Ovary (tissue), 9 donors: Measurements from ENCODE around the gene TBC1D3B. TPM values are rescaled to one million over a fixed set of nuclear protein-coding genes. Genes with fewer than 3 reads are reported as not detected.

Source experiments
- DNase-seq, 5 donors: peaks; one replicate each; pipeline ENCODE4 v3.0.0-alpha.2; 2019 to 2020
- H3K27ac ChIP-seq, 2 donors: fragments of 200-600 bp; one replicate each; pipeline versions ENCODE4 v1.5.1 to v1.8.0; 2019 to 2022
- H3K27me3 ChIP-seq: fragments of 200-600 bp; one replicate; pipeline ENCODE4 v1.8.0; 2022
- H3K36me3 ChIP-seq: fragments of 200-600 bp; sonication (generic); one replicate; pipeline ENCODE4 v1.5.1; 2019
- H3K4me1 ChIP-seq: one replicate; pipeline ENCODE4 v1.8.1; 2013; ENCODE audit warnings: mild to moderate bottlenecking, moderate library complexity; ENCODE audit not compliant: insufficient read depth
- H3K4me3 ChIP-seq: fragments of 200-600 bp; sonication (generic); one replicate; pipeline ENCODE4 v1.5.1; 2017
- H3K9me3 ChIP-seq, 2 donors: fragments of 200-600 bp in 1 of 2; sonication (generic) in 1 of 2; one replicate each; pipeline versions ENCODE4 v1.5.1 to v1.8.1; 2013 to 2019; ENCODE audit warnings: mild to moderate bottlenecking in 1 of 2, moderate library complexity in 1 of 2
- CTCF ChIP-seq, 3 donors: fragments of 450-650 bp in 2 of 3; fragments of 200-600 bp in 1 of 3; IDR thresholded peaks; one replicate each; pipeline versions ENCODE4 v1.5.1 to v1.8.0; 2016 to 2022; ENCODE audit warnings: antibody characterized with exemption in 3 of 3, mild to moderate bottlenecking in 1 of 3
- EP300 ChIP-seq: sonication (generic); formaldehyde crosslinking; IDR thresholded peaks from one replicate; pipeline ENCODE4 v1.6.1; 2017; ENCODE audit warnings: antibody characterized with exemption
- POLR2A ChIP-seq: fragments of 450-650 bp; IDR thresholded peaks from one replicate; pipeline ENCODE4 v1.6.1; 2017; ENCODE audit warnings: antibody characterized with exemption, mild to moderate bottlenecking, moderate library complexity
- WGBS, 3 donors: extraction: QIAGEN DNeasy Blood & Tissue Kit in 1 of 3; methylation state at CpG; one replicate each; pipeline versions ENCODE4 v1.1.5 to v1.1.7; 2013 to 2017; 5-methylcytosine and 5-hydroxymethylcytosine counted together
- intact Hi-C, 4 donors: fragments of 100-400 bp; cut with DNase I; formaldehyde crosslinking; loops; one replicate each; pipeline versions ENCODE4 v1.11.0 to v1.15.1; 2022 to 2023
- polyA plus RNA-seq, 2 donors: library from polyadenylated mRNA; stranded (reverse); fragments of 200-250 nt in 1 of 2; fragments of 350-450 nt in 1 of 2; fragmentation: Illumina TruSeq in 1 of 2; extraction: RNeasy Lipid Tissue Mini Kit (QIAGEN cat#74804) in 1 of 2; gene quantifications; one replicate each; pipeline ENCODE4 v1.2.3, GENCODE V29; 2013 to 2014
- total RNA-seq, 7 donors: library from RNA; depleted of rRNA in 2 of 7; stranded (reverse); fragments of >200 nt in 2 of 7; fragmentation: NEBNext Ultra II Directional in 3 of 7; extraction: Animal tissue kit (Norgen Biotek cat#: 25700) in 3 of 7; gene quantifications; one replicate each; pipeline versions ENCODE4 v1.1.0 to v1.2.4, GENCODE V29; 2016 to 2023
- donor health status: DM: no; HTN: no; CAD: no; lungs with moderate emphysema.
- donor health status: DM: no; HTN: no; CAD: no.
- donor health status: Bipolar disorder and iron deficiency.
- donor health status: DM: yes; HTN: yes; CAD: no.
- donor health status: DM: no; HTN: no; CAD: no.
- donor health status: DM: yes; HTN: yes; CAD: no.

TBC1D3B gene
- total and polyA plus RNA-seq, 9 donors = 1.1 to 11.5 (median 4.5) TPM; not detected in 1

- DNase-seq = no peak
- no peaks in the 10 kb centered on the region for H3K36me3 ChIP-seq
- no peak overlapping the region for H3K27ac ChIP-seq
- intact Hi-C loops = no loop called here
- H3K4me1 ChIP-seq = no peaks in the 10 kb centered on the region
- H3K4me3 ChIP-seq = no peak overlapping the region
- no peaks in the 10 kb centered on the region for H3K27me3 ChIP-seq
- no peak for TF ChIP-seq EP300
- no peak for TF ChIP-seq POLR2A
- TF ChIP-seq CTCF (IDR thresholded peaks at IDR 0.05) = no peak
- H3K9me3 ChIP-seq = no peaks in the 10 kb centered on the region
- 17 to 25% (median 22%) methylated on average over 5 of the region's 5 CpGs for WGBS, 3 donors
These were observed 58.7 kb downstream of the TBC1D3B start for GRCh38 chr17:36117505-36118382.

Other genes with a start within 250 kb of the TBC1D3B start
- not detected for gene RDM1, start 245.9 kb downstream of the TBC1D3B start, total RNA-seq
- under 1 TPM in 1 of 2 donors, not detected in 1; 0.33 TPM for gene RDM1, start 245.9 kb downstream of the TBC1D3B start, polyA plus RNA-seq
- gene LYZL6, start 232.9 kb downstream of the TBC1D3B start, total RNA-seq = not detected
- not detected for gene LYZL6, start 232.9 kb downstream of the TBC1D3B start, polyA plus RNA-seq
- under 1 TPM in 2 of 7 donors, not detected in 5; 0.11 to 0.26 TPM for gene CCL16, start 195.1 kb downstream of the TBC1D3B start, total RNA-seq
- under 1 TPM; 0.17 to 0.90 TPM for gene CCL16, start 195.1 kb downstream of the TBC1D3B start, polyA plus RNA-seq
- 10 to 100 TPM in 4 of 7 donors, 1 to 10 TPM in 3; 3.3 to 64.8 (median 11.7) TPM for gene CCL14, start 189.9 kb downstream of the TBC1D3B start, total RNA-seq
- 100 to 1,000 TPM in 1 of 2 donors, 10 to 100 TPM in 1; 37.4 to 411 TPM for gene CCL14, start 189.9 kb downstream of the TBC1D3B start, polyA plus RNA-seq
- under 1 TPM in 1 of 7 donors, not detected in 6; 0.48 TPM for gene CCL15, start 175.1 kb downstream of the TBC1D3B start, total RNA-seq
- not detected for gene CCL15, start 175.1 kb downstream of the TBC1D3B start, polyA plus RNA-seq
- 1 to 10 TPM in 3 of 7 donors, under 1 TPM in 2, not detected in 2; 0.81 to 9.2 (median 2.3) TPM for gene CCL23, start 158.7 kb downstream of the TBC1D3B start, total RNA-seq
- gene CCL23, start 158.7 kb downstream of the TBC1D3B start, polyA plus RNA-seq = 1 to 10 TPM; 3.7 to 3.9 TPM
- 10 to 100 TPM in 1 of 7 donors, under 1 TPM in 3, not detected in 3; 0.20 to 28.4 (median 0.38) TPM for gene CCL18, start 112.4 kb downstream of the TBC1D3B start, total RNA-seq
- gene CCL18, start 112.4 kb downstream of the TBC1D3B start, polyA plus RNA-seq = 10 to 100 TPM in 1 of 2 donors, 1 to 10 TPM in 1; 1.3 to 24.0 TPM
- 1 to 10 TPM in 5 of 7 donors, under 1 TPM in 2; 0.57 to 9.3 (median 3.1) TPM for gene CCL3, start 86.5 kb downstream of the TBC1D3B start, total RNA-seq
- gene CCL3, start 86.5 kb downstream of the TBC1D3B start, polyA plus RNA-seq = 1 to 10 TPM; 3.7 to 5.3 TPM
- 10 to 100 TPM in 1 of 7 donors, 1 to 10 TPM in 6; 1.1 to 15.2 (median 2.0) TPM for gene CCL4, start 72.8 kb downstream of the TBC1D3B start, total RNA-seq
- gene CCL4, start 72.8 kb downstream of the TBC1D3B start, polyA plus RNA-seq = 10 to 100 TPM in 1 of 2 donors, 1 to 10 TPM in 1; 2.7 to 17.2 TPM
- gene CCL3L1, start 20.1 kb upstream of the TBC1D3B start, total RNA-seq = 1 to 10 TPM in 2 of 7 donors, under 1 TPM in 2, not detected in 3; 0.22 to 2.6 (median 0.89) TPM
- gene CCL3L1, start 20.1 kb upstream of the TBC1D3B start, polyA plus RNA-seq = 1 to 10 TPM in 1 of 2 donors, under 1 TPM in 1; 0.70 to 2.1 TPM
- gene CCL4L2, start 34.4 kb upstream of the TBC1D3B start, total RNA-seq = 10 to 100 TPM in 1 of 7 donors, 1 to 10 TPM in 2, under 1 TPM in 3, not detected in 1; 0.42 to 13.1 (median 1.1) TPM
- gene CCL4L2, start 34.4 kb upstream of the TBC1D3B start, polyA plus RNA-seq = 10 to 100 TPM in 1 of 2 donors, 1 to 10 TPM in 1; 1.7 to 11.1 TPM
- under 1 TPM in 5 of 7 donors, not detected in 2; 0.13 to 0.89 (median 0.17) TPM for gene TBC1D3I, start 87.9 kb upstream of the TBC1D3B start, total RNA-seq
- under 1 TPM in 1 of 2 donors, not detected in 1; 0.30 TPM for gene TBC1D3I, start 87.9 kb upstream of the TBC1D3B start, polyA plus RNA-seq
- not detected for gene TBC1D3G, start 147.2 kb upstream of the TBC1D3B start, total RNA-seq
- under 1 TPM in 1 of 2 donors, not detected in 1; 0.10 TPM for gene TBC1D3G, start 147.2 kb upstream of the TBC1D3B start, polyA plus RNA-seq
- gene TBC1D3H, start 211.8 kb upstream of the TBC1D3B start, total RNA-seq = not detected
- not detected for gene TBC1D3H, start 211.8 kb upstream of the TBC1D3B start, polyA plus RNA-seq